ENCODE results near the gene ZNF335. TPM values are rescaled to one million over a fixed set of nuclear protein-coding genes. Genes with fewer than 3 reads are reported as not detected.

ZNF335 gene
- total RNA-seq, result 10 to 100 TPM; 28.8 to 30.1 TPM

GRCh38 chr20:45971675-45972499 is at the start of gene ZNF335:
ZNF335 (minus strand) TSS chr20:45972203; CDS start chr20:45971410, 793 bp downstream.
- Histone ChIP-seq H3K9me3 (no peaks in the 10 kb centered on the region), H3K4me3 (peak within 1 kb of the TSS; percentile 96), H3K27ac (peak within 1 kb of the TSS; percentile 97 to 99), H3K36me3 (peaks cover 26% of the 10 kb centered on the region), H3K27me3 (replicated peaks; ENCODE audit: insufficient read depth) (no peaks in the 10 kb centered on the region), H3K4me1 (ENCODE audit: control insufficient read depth in 1 of 2, low read depth in 2 of 2) (peaks cover 19 to 21% of the 10 kb centered on the region in 2 donors)
- peak; percentile 78 for DNase-seq (ENCODE audit: low spot score)
- peak; percentile 95 for ATAC-seq (ENCODE audit: insufficient number of reproducible peaks, low FRiP score, low read depth)
- peak; percentile 45 for TF ChIP-seq CTCF (IDR thresholded peaks at IDR 0.05)

DNA sequence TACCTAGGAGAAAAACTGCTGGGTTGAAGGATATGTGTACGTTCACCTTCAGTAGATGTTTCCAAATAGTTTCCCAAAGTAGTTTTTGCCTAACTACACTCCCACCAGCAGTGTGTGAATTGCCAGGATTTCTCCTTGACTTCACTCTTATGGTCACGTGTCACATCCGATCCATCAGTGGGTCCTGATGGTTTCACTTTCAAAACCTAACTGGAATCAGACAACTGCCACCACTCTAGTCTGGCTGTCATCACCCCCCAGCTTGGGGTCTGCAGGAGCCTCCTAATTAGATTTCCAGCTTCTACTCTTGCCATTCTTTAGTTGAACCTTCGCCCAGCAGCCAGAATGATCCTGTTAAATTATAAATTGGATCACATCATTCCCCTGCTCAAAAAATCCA is 48.6 kb upstream of the ZNF335 start:
- Histone ChIP-seq H3K4me1 (ENCODE audit: control insufficient read depth in 1 of 2, low read depth in 2 of 2) (peaks cover 7 to 15% of the 10 kb centered on the region in 2 donors), H3K27ac (no peak overlapping the region), H3K4me3 (no peak overlapping the region), H3K27me3 (replicated peaks; ENCODE audit: insufficient read depth) (no peaks in the 10 kb centered on the region), H3K36me3 (no peaks in the 10 kb centered on the region), H3K9me3 (no peaks in the 10 kb centered on the region)
- DNase-seq (ENCODE audit: low spot score) (no peak), ATAC-seq (ENCODE audit: insufficient number of reproducible peaks, low FRiP score, low read depth) (no peak)
- no peak for TF ChIP-seq CTCF (IDR thresholded peaks at IDR 0.05)

GRCh38 chr20:46018611-46019010 is 46.6 kb upstream of the ZNF335 start:
- no peak for ATAC-seq (ENCODE audit: insufficient number of reproducible peaks, low FRiP score, low read depth)
- Histone ChIP-seq H3K27me3 (replicated peaks; ENCODE audit: insufficient read depth) (peaks cover 4% of the 10 kb centered on the region), H3K9me3 (no peaks in the 10 kb centered on the region), H3K4me1 (ENCODE audit: control insufficient read depth in 1 of 2, low read depth in 2 of 2) (peaks cover 12 to 19% of the 10 kb centered on the region in 2 donors), H3K36me3 (no peaks in the 10 kb centered on the region), H3K27ac (no peak overlapping the region), H3K4me3 (no peak overlapping the region)
- no peak for TF ChIP-seq CTCF (IDR thresholded peaks at IDR 0.05)
- DNase-seq (ENCODE audit: low spot score), result no peak

DNA sequence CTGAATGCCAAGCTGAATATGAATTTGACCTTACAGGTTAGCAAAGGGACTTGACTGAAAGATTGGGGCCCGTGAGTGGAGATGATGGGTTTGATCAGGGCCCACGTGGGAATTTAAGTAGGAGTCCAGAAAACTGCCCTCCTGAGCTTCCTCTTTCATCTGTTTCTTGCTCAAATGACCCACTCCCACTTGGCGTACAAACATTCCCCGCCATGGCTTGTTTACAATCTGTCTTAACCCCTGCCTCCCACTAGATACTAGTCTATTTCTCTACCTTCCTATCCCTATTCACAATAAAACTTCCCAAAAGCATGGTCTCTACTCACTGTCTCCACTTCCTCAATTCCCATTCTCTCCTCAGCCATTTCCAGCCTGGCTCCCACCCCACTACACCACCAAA is 46.1 kb upstream of the ZNF335 start:
- peaks cover 9% of the 10 kb centered on the region for H3K27me3 ChIP-seq (replicated peaks; ENCODE audit: insufficient read depth)
- no peak overlapping the region for H3K4me3 ChIP-seq
- DNase-seq (ENCODE audit: low spot score) (no peak), ATAC-seq (ENCODE audit: insufficient number of reproducible peaks, low FRiP score, low read depth) (no peak)
- H3K9me3 ChIP-seq, result no peaks in the 10 kb centered on the region
- no peak overlapping the region for H3K27ac ChIP-seq
- peaks cover 12 to 22% of the 10 kb centered on the region in 2 donors for H3K4me1 ChIP-seq (ENCODE audit: control insufficient read depth in 1 of 2, low read depth in 2 of 2)
- no peak for TF ChIP-seq CTCF (IDR thresholded peaks at IDR 0.05)
- no peaks in the 10 kb centered on the region for H3K36me3 ChIP-seq

DNA sequence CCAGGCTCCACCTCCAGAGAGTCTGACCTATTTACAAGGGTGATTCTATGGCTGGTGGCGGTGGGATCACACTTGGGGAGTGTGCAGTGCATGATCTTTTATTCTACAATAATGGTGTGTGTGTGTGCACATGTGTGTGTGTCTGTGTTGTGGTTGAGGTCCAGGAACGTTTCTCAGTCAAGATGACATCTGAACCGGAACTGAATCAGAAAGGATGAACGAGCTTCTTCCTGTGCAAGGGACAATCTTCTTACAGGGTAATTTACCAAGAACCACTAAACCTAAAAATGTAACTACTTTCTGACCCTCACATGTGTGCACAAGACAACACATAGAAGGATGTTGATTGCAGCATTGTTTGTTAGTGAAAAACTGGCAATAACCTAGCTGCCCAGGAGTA is 45.3 kb upstream of the ZNF335 start:
- Histone ChIP-seq H3K4me3 (no peak overlapping the region), H3K9me3 (no peaks in the 10 kb centered on the region), H3K36me3 (no peaks in the 10 kb centered on the region), H3K4me1 (ENCODE audit: control insufficient read depth in 1 of 2, low read depth in 2 of 2) (peaks cover 12 to 14% of the 10 kb centered on the region in 2 donors), H3K27ac (no peak overlapping the region), H3K27me3 (replicated peaks; ENCODE audit: insufficient read depth) (peaks cover 10% of the 10 kb centered on the region)
- ATAC-seq (ENCODE audit: insufficient number of reproducible peaks, low FRiP score, low read depth) (no peak), DNase-seq (ENCODE audit: low spot score) (no peak)
- TF ChIP-seq CTCF (IDR thresholded peaks at IDR 0.05), result no peak

Data from thoracic aorta (tissue), 2 donors.